Measurements from ENCODE around the gene LMAN2. TPM values are rescaled to one million over a fixed set of nuclear protein-coding genes. Genes with fewer than 3 reads are reported as not detected.

LMAN2 gene
- total RNA-seq, 2 experiments from 2014 or later: 116 to 144 TPM

DNA sequence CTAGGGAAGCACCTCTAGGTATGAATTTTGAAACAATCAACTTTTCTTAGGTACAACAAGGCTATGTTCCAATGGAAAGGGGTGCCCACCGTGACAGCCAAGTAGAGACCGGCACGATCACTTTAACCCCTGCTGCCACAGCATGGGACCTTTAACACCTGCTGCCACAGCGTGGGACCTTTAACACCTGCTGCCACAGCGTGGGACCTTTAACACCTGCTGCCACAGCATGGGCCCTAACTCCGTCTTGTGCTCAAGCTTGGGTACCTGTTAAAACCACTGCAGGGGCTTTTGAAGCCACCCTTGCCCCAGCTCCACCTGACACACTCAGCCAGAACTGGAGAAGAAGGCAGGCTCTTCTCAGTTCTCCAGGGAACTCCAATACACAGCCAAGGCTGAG, 21.6 kb downstream of the LMAN2 start:
- Histone ChIP-seq H3K4me2 (ENCODE audit: low read length) (no peak overlapping the region), H3K27ac (ENCODE audit: low read depth, low read length, poor library complexity, severe bottlenecking) (no peak overlapping the region), H3K36me3 (ENCODE audit: insufficient read depth, low read length) (peaks cover 60% of the 10 kb centered on the region), H3K4me3 (ENCODE audit: low read depth, low read length, poor library complexity, severe bottlenecking) (no peak overlapping the region), H2AFZ (ENCODE audit: low read length) (no peak overlapping the region), H3K9me3 (ENCODE audit: low read length) (no peaks in the 10 kb centered on the region), H3K9me2 (ENCODE audit: insufficient read depth, low read length) (no peaks in the 10 kb centered on the region), H3K4me1 (ENCODE audit: insufficient read depth, low read length, poor library complexity, severe bottlenecking) (no peaks in the 10 kb centered on the region), H3K79me2 (ENCODE audit: insufficient read depth, low read depth, low read length) (no peaks in the 10 kb centered on the region), H4K20me1 (ENCODE audit: insufficient read depth, low read length) (no peaks in the 10 kb centered on the region)
- no peak for TF ChIP-seq EZH2phosphoT487 (IDR thresholded peaks at IDR 0.05; ENCODE audit: borderline replicate concordance, low read depth, low read length)
- TF ChIP-seq, protein P1, sequence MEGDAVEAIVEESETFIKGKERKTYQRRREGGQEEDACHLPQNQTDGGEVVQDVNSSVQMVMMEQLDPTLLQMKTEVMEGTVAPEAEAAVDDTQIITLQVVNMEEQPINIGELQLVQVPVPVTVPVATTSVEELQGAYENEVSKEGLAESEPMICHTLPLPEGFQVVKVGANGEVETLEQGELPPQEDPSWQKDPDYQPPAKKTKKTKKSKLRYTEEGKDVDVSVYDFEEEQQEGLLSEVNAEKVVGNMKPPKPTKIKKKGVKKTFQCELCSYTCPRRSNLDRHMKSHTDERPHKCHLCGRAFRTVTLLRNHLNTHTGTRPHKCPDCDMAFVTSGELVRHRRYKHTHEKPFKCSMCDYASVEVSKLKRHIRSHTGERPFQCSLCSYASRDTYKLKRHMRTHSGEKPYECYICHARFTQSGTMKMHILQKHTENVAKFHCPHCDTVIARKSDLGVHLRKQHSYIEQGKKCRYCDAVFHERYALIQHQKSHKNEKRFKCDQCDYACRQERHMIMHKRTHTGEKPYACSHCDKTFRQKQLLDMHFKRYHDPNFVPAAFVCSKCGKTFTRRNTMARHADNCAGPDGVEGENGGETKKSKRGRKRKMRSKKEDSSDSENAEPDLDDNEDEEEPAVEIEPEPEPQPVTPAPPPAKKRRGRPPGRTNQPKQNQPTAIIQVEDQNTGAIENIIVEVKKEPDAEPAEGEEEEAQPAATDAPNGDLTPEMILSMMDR (conservative IDR thresholded peaks at IDR 0.05; ENCODE audit: low read length): no peak
- BruUV-seq (replicated peaks): no TSS peak
- intact Hi-C loops (cut with micrococcal nuclease; ENCODE audit: unreplicated experiment): no loop called here
- CTCF ChIA-PET (ENCODE audit: unreplicated experiment): no interaction called here
- POLR2A ChIA-PET: no interaction called here
- no peak for DNase-seq (ENCODE audit: low spot score)

DNA sequence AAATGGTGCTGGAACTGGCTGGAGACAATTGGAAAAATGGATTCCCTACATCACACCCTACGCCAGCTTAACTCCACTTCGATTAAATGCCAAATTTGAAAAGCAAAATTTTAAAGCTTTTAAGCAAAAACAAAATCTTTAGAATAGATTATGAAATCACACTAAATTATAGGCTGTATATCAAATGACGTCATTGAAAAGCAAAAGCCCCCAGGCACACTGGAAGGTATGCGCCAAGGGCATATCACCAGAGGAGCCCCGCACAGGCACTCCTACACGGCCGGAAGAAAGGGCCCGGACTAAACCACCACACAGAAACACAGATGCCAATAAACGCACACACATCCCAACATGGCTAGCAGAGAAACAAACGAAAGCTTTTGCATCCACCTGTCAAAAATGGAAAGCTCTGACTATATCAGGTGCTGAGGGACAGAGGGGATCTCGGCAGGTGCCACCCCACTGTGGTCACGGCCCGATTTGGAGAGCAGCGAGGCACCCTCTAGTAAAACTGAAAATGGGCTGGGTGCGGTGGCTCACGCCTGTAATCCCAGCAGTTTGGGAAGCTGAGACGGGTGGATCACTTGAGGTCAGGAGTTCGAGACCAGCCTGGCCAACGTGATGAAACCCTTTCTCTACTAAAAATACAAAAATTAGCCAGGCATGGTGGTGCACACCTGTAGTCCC, 22.8 kb downstream of the LMAN2 start:
- no peak overlapping the region for H3K4me2 ChIP-seq (ENCODE audit: low read length)
- H3K9me3 ChIP-seq (ENCODE audit: low read length): no peaks in the 10 kb centered on the region
- no peaks in the 10 kb centered on the region for H3K9me2 ChIP-seq (ENCODE audit: insufficient read depth, low read length)
- no peak overlapping the region for H3K27ac ChIP-seq (ENCODE audit: low read depth, low read length, poor library complexity, severe bottlenecking)
- no TSS peak for BruUV-seq (replicated peaks)
- ChIA-PET POLR2A (no interaction called here), CTCF (ENCODE audit: unreplicated experiment) (no interaction called here)
- H3K79me2 ChIP-seq (ENCODE audit: insufficient read depth, low read depth, low read length): no peaks in the 10 kb centered on the region
- TF ChIP-seq EZH2phosphoT487 (IDR thresholded peaks at IDR 0.05; ENCODE audit: borderline replicate concordance, low read depth, low read length): no peak
- TF ChIP-seq, protein P1 (conservative IDR thresholded peaks at IDR 0.05; ENCODE audit: low read length): no peak
- H4K20me1 ChIP-seq (ENCODE audit: insufficient read depth, low read length): no peaks in the 10 kb centered on the region
- H3K4me3 ChIP-seq (ENCODE audit: low read depth, low read length, poor library complexity, severe bottlenecking): no peak overlapping the region
- intact Hi-C loops (cut with micrococcal nuclease; ENCODE audit: unreplicated experiment): no loop called here
- H3K36me3 ChIP-seq (ENCODE audit: insufficient read depth, low read length): peaks cover 48% of the 10 kb centered on the region
- no peaks in the 10 kb centered on the region for H3K4me1 ChIP-seq (ENCODE audit: insufficient read depth, low read length, poor library complexity, severe bottlenecking)
- H2AFZ ChIP-seq (ENCODE audit: low read length): no peak overlapping the region
- DNase-seq (ENCODE audit: low spot score): no peak

Measured in OCI-LY7 (cell line).